GM18870 (cell line): ENCODE results near the gene RYK.
A peak's percentile ranks its signal among the peaks of the same experiment; 100 is the strongest.
"Not testable (repeated sequence)": the region's sequence is repeated elsewhere in the genome, so short reads cannot be mapped to it uniquely, and the experiment has no call there.

Experiments
- ATAC-seq: cut with Tn5 transposase; IDR thresholded peaks from one replicate; pipeline ENCODE4 v1.9.1; 2021; ENCODE audit warnings: moderate library complexity; ENCODE audit not compliant: unreplicated experiment

Gene RYK

GRCh38 chr3:134250717-134251220 lies at the start of gene RYK:
TSS of gene RYK (minus strand) at chr3:134250859. CDS start at chr3:134250654, 205 bp downstream.
- peak; percentile 57 for ATAC-seq

GRCh38 chr3:134299888-134300206 lies 49.2 kb upstream of the RYK start:
- no peak for ATAC-seq

GRCh38 chr3:134299185-134299887 lies 48.7 kb upstream of the RYK start:
- ATAC-seq, result no peak

- ATAC-seq, result no peak
These were observed 47.6 kb upstream of the RYK start for GRCh38 chr3:134298249-134298648.

GRCh38 chr3:134296616-134297015 lies 46.0 kb upstream of the RYK start:
- no peak for ATAC-seq

GRCh38 chr3:134295930-134296329 lies 45.3 kb upstream of the RYK start:
- no peak for ATAC-seq

DNA sequence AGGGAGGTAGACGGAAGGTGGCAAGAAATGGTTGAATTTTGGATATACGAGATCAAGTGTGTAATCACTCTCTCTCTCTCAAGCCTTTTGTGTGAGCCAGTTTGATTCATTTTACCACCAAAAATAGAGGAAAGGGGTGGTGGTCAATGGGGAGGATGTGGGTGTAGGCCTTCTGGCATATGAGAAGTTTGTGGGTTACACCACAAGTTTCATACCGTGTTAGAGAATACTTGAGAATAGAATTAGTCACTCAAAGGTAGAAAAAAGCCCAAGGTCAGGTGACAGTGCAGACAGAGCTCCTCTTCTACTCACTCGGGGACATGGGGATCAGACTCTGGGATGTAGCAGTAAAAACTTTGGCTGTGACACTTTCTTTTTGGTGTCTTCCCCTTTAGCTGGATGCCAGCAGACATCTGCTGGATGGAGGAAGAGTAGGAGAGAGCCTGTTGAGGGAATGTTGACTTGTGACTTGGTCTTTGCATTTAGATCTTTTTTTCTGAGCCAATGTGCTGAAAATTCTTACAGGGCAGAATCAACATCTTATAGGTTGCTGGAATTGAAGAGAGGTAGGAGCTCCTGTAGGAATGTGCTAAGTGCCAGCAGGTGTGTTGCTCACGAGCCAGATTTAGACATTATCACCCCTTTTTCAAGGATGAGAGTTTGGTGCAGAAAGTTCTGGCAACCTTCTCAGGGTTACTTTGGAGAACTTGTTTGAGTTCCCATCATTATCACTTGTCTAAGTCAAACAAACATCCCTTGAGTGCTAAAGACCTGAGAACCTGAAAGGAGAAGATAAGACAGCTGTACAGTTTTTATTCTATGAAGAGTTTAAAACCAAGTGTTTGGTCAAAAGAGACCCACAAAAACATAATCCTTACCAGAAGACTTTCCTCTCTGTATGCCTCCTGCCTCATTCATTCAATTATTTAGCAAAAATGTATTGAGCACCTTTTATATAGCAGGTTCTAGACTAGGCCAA lies 43.9 kb upstream of the RYK start:
- peak; percentile 100 for ATAC-seq

- ATAC-seq, result no peak
These were observed 40.9 kb upstream of the RYK start for GRCh38 chr3:134291319-134292254.

- no peak for ATAC-seq
These were observed 36.9 kb upstream of the RYK start for GRCh38 chr3:134287512-134287911.

DNA sequence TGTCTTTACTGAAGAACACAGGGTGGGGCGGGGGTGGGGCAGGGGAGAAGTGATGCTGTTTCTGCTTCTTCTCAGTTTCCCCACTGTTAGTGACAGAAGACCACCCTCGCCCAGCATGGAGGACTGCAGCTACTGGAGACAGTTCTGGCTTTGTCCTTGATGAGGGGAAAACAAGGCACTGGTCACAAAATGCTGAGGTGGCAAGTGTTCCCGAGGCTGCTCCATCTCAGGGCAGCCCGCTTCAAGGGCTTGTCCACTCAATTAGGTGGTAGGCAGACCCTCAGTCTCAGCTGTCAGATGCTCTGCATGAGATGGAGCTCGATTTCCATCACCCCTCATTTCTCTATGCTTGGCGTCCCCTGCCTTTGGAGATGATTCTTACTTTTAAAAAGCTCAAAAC lies 33.8 kb upstream of the RYK start:
- ATAC-seq, result no peak

DNA sequence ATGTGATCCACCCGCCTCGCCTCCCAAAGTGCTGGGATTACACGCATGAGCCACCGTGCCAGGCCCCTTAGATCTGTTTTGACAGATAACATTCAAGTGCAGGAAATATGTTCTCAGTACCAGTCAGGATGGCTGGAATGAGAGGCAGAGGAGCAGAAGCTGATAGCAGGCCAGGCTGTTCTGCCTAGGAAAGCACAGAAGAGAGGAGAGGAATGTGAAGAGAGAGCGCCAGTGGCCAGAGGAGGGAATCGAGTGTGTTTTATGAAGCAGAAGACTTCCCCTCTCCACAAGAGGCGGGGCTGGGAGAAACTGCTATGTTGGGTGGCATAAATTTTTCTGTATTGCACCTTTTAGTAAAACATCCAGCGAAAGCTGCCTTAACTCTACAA lies 32.0 kb upstream of the RYK start:
- ATAC-seq, result no peak

DNA sequence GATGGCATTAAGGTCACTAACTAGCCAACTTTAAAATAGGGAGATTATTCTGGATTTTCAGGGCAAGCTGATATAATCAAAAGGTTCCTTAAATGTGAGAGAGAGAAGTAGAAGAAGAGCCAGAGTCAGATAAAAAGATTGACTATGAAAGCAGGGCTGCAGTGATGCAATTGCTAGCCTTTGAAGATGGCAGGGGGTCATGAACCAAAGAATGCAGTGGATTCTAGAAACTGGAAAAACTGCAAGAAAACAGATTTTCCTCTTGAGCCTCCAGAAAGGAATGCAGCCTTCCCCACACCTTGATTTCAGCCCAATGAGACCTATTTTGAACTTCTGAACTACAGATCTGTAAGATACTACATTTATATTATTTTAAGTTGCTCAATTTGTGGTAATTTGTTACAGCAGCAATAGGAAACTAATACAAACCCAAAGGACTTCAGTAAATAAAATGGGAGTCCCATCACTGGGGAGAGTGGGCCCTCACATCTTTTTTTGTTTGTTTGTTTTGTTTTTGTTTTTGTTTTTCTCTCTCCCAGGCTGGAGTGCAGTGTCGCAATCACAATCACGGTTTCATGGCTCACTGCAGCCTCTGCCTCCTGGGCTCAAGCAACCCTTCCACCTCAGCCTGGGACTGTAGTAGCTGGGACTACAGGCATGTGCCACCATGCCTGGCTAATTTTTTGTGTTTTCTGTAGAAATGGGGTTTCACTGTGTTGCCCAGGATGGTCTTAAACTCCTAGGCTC lies 31.4 kb upstream of the RYK start:
- ATAC-seq, result no peak

DNA sequence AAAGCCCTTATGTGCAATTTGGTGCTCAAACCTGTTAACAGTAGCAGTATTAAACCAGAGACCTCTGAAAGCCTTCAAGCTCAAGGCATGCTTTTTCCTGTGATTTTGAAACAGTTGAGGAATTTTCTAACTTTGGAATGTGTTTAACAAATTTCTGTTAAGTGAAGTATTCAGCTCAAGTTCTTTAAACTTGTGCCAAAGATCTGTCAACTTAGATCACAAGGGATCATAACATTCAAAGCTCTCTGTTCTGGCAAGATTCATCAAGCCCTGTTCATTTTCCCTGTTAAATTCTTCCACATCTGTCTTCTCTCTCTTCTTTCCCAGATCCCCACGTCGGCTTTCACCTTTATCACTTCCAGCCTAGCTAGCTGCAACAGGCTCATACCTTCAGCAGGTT lies 28.8 kb upstream of the RYK start:
- no peak for ATAC-seq

GRCh38 chr3:134277066-134277660 lies 26.5 kb upstream of the RYK start:
- ATAC-seq, result no peak

DNA sequence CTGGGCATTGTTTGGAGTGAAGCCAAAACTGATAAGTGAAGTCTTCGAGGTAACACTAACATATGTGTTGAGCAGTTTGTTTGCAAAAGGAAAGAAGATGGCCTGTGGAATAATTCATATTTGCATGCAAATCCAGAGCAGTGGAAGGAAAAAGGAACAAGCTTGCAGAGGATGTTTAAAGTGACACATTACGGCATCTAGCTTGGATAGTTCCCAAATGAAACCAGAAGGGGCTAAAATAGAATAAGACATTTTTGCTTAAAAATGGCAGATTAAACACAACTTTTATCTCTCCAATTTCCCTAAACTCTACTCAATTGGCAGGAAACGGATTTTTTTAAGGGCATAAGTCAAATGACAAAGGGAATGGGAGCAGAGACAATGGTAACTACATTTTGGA lies 25.4 kb upstream of the RYK start:
- ATAC-seq, result no peak

DNA sequence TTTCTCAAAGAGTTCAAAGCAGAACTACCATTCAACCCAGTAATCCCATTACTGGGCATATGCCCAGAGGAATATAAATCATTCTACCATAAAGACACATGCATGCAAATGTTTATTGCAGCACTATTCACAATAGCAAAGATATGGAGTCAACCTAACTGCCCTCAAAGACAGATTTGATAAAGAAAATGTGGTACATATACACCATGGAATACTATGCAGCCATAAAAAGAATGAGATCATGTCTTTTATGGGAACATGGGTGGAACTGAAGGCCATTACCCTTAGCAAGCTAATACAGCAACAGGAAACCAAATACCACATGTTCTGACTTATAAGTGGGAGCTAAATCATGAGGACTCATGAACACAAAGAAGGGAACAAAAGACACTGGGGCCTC lies 24.5 kb upstream of the RYK start:
- ATAC-seq, result not testable (repeated sequence)

- ATAC-seq, result no peak
These were observed 23.9 kb upstream of the RYK start for GRCh38 chr3:134274571-134274970.

DNA sequence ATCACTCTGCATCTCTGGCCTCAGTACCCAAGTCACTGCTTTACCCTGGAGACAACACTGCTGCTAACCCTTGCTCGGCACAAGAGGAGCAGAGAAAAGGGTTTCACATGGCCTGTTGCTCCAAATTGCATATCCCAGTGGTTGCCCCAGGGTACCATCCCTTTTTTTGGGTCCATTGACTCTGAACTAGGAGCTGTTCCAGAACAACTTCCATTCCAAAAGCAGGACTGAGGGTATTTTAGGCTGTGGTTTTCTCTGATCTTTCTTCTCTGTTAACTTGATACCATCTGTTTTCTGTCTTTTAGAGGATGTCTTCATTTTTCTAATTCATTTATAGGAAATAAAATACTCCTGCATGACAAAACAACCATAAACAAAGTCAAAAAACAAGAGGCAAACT lies 17.3 kb upstream of the RYK start:
- no peak for ATAC-seq

- no peak for ATAC-seq
These were observed 10.3 kb upstream of the RYK start for GRCh38 chr3:134260987-134261386.
